ENCODE results near the gene SPG21.

Gene SPG21

GRCh38 chr15:64989416-64990167, at the start of gene SPG21:
TSS of gene SPG21 (minus strand) at chr15:64989914. CDS start at chr15:64983569, 6,345 bp downstream.
- TF ChIP-seq ELF4 (IDR thresholded peaks at IDR 0.05) (no peak; the same call in 1 of the 2 replicates), FOXK2 (IDR thresholded peaks at IDR 0.05) (no peak), FOXM1 (IDR thresholded peaks at IDR 0.05; ENCODE audit: borderline replicate concordance) (0 out of 2 replicates have a peak, but pooled peaks have one; percentile 29), PKNOX1 (IDR thresholded peaks at IDR 0.05) (no peak), LEF1 (IDR thresholded peaks at IDR 0.05; ENCODE audit: borderline replicate concordance) (0 out of 2 replicates have a peak, but pooled peaks have one; percentile 30), TARDBP (IDR thresholded peaks at IDR 0.05) (peak; percentile 78), L3MBTL2 (conservative IDR thresholded peaks at IDR 0.05) (peak; percentile 50), ARNT (IDR thresholded peaks at IDR 0.05) (peak; percentile 55; the same call in 1 of the 2 replicates), FOXA1 (IDR thresholded peaks at IDR 0.05) (no peak), SP1 (IDR thresholded peaks at IDR 0.05) (no peak)
- CTCF ChIA-PET = interaction anchor here (0.5 kb wide), 1 partner anchor 152 kb away, joined by 3 read pairs; no protein-coding TSS in a partner anchor
- POLR2A ChIA-PET = interaction anchor here (0.6 to 1.4 kb wide), 4 partner anchors 8 to 96 kb away, joined by 3 to 5 read pairs (median 3); no protein-coding TSS in a partner anchor
- DNase-seq (ENCODE audit: extremely low spot score) = peak; percentile 89

- CTCF ChIA-PET = no interaction called here
- TF ChIP-seq ELF4 (IDR thresholded peaks at IDR 0.05) (no peak), LEF1 (IDR thresholded peaks at IDR 0.05; ENCODE audit: borderline replicate concordance) (no peak), L3MBTL2 (conservative IDR thresholded peaks at IDR 0.05) (no peak), FOXM1 (IDR thresholded peaks at IDR 0.05; ENCODE audit: borderline replicate concordance) (no peak), ZNF384 (IDR thresholded peaks at IDR 0.05) (no peak), NFRKB (IDR thresholded peaks at IDR 0.05) (no peak), PKNOX1 (IDR thresholded peaks at IDR 0.05) (no peak), TARDBP (IDR thresholded peaks at IDR 0.05) (no peak), HDGF (IDR thresholded peaks at IDR 0.05; ENCODE audit: borderline replicate concordance) (no peak), SP1 (IDR thresholded peaks at IDR 0.05) (no peak)
- POLR2A ChIA-PET = no interaction called here
- DNase-seq (ENCODE audit: extremely low spot score) = no peak
Measured at GRCh38 chr15:65038836-65039235, 49.1 kb upstream of the SPG21 start.

GRCh38 chr15:65038428-65038827, 48.7 kb upstream of the SPG21 start:
- TF ChIP-seq FOXK2 (IDR thresholded peaks at IDR 0.05) (no peak), ZNF384 (IDR thresholded peaks at IDR 0.05) (no peak), NFRKB (IDR thresholded peaks at IDR 0.05) (no peak), FOXA1 (IDR thresholded peaks at IDR 0.05) (no peak), ELF4 (IDR thresholded peaks at IDR 0.05) (no peak), PKNOX1 (IDR thresholded peaks at IDR 0.05) (no peak), BHLHE40 (IDR thresholded peaks at IDR 0.05; ENCODE audit: borderline replicate concordance) (no peak), L3MBTL2 (conservative IDR thresholded peaks at IDR 0.05) (no peak)
- ChIA-PET POLR2A (no interaction called here), CTCF (interaction anchor here (0.7 kb wide), 1 partner anchor 16 kb away, joined by 4 read pairs; no protein-coding TSS in a partner anchor)
- no peak for DNase-seq (ENCODE audit: extremely low spot score)

- TF ChIP-seq LEF1 (IDR thresholded peaks at IDR 0.05; ENCODE audit: borderline replicate concordance) (no peak), HDGF (IDR thresholded peaks at IDR 0.05; ENCODE audit: borderline replicate concordance) (no peak), PKNOX1 (IDR thresholded peaks at IDR 0.05) (no peak), FOXM1 (IDR thresholded peaks at IDR 0.05; ENCODE audit: borderline replicate concordance) (no peak), CTBP1 (IDR thresholded peaks at IDR 0.05; ENCODE audit: borderline replicate concordance) (no peak), BHLHE40 (IDR thresholded peaks at IDR 0.05; ENCODE audit: borderline replicate concordance) (no peak), SP1 (IDR thresholded peaks at IDR 0.05) (no peak), ARNT (IDR thresholded peaks at IDR 0.05) (no peak), FOXK2 (IDR thresholded peaks at IDR 0.05) (no peak), NFRKB (IDR thresholded peaks at IDR 0.05) (no peak), SUZ12 (IDR thresholded peaks at IDR 0.05) (no peak)
- DNase-seq (ENCODE audit: extremely low spot score) = no peak
- ChIA-PET POLR2A (no interaction called here), CTCF (no interaction called here)
Measured at GRCh38 chr15:65037309-65037708, 47.6 kb upstream of the SPG21 start.

GRCh38 chr15:65034719-65035118, 45.0 kb upstream of the SPG21 start:
- no peak for TF ChIP-seq FOXK2 (IDR thresholded peaks at IDR 0.05)
- TF ChIP-seq HDGF (IDR thresholded peaks at IDR 0.05; ENCODE audit: borderline replicate concordance) = no peak
- TF ChIP-seq SUZ12 (IDR thresholded peaks at IDR 0.05) = no peak
- no peak for TF ChIP-seq ARNT (IDR thresholded peaks at IDR 0.05)
- POLR2A ChIA-PET = no interaction called here
- no peak for DNase-seq (ENCODE audit: extremely low spot score)
- CTCF ChIA-PET = interaction anchor here (0.7 to 0.8 kb wide), 3 partner anchors 9 to 27 kb away, joined by 3 read pairs; no protein-coding TSS in a partner anchor
